K562 (cell line): ENCODE data around the gene ZKSCAN4. TPM values are rescaled to one million over a fixed set of nuclear protein-coding genes. Genes with fewer than 3 reads are reported as not detected.

ENCODE experiments used
- ARID1B ChIP-seq: fragments of 450-650 bp; IDR thresholded peaks from 2 replicates; pipeline ENCODE4 v1.6.1; 2016; ENCODE audit warnings: antibody characterized with exemption, mild to moderate bottlenecking, inconsistent platforms
- CBFA2T2 ChIP-seq: fragments of 450-650 bp; conservative IDR thresholded peaks from 2 replicates; pipeline ENCODE4 v1.6.1; 2017; ENCODE audit warnings: mild to moderate bottlenecking
- CC2D1A ChIP-seq: fragments of 450-650 bp; IDR thresholded peaks from 2 replicates; pipeline ENCODE4 v1.6.1; 2017; ENCODE audit warnings: mild to moderate bottlenecking
- ETV1 ChIP-seq: fragments of 450-650 bp; conservative IDR thresholded peaks from 2 replicates; pipeline ENCODE4 v1.6.1; 2016; ENCODE audit warnings: missing genetic modification characterization, control low read depth, low read depth, missing compliant biosample characterization
- FOSL1 ChIP-seq: fragments of 200-800 bp; sonication (Bioruptor generic); conservative IDR thresholded peaks from 2 replicates; pipeline ENCODE4 v1.6.1; 2016; ENCODE audit warnings: missing genetic modification characterization, missing compliant biosample characterization
- NR4A1 ChIP-seq, 2 experiments: fragments of 250-450 bp in 1 of 2; fragments of 450-650 bp in 1 of 2; sonication (Bioruptor Pico) in 1 of 2; IDR thresholded peaks; 2 replicates each; pipeline versions ENCODE4 v1.4.0 to v1.6.1; 2016 to 2020; ENCODE audit warnings: mild to moderate bottlenecking in 2 of 2, missing compliant biosample characterization in 1 of 2, missing genetic modification characterization in 1 of 2, moderate library complexity in 1 of 2
- PHF8 ChIP-seq: fragments of 200-600 bp; sonication (generic); IDR thresholded peaks from 2 replicates; pipeline ENCODE4 v1.6.1; 2012; ENCODE audit warnings: mixed run types, mild to moderate bottlenecking, inconsistent platforms, low read length, moderate library complexity, borderline replicate concordance
- ZZZ3 ChIP-seq: fragments of 450-650 bp; IDR thresholded peaks from 2 replicates; pipeline ENCODE4 v1.6.1; 2016; ENCODE audit warnings: antibody characterized with exemption, mild to moderate bottlenecking, moderate library complexity
- polyA plus RNA-seq, 8 experiments: library from polyadenylated mRNA; depleted of rRNA in 4 of 8; stranded (reverse) in 5 of 8; unstranded in 3 of 8; fragments of >200 nt; fragmentation: Nextera tagmentation in 2 of 8; fragmentation: Illumina TruSeq in 1 of 8; extraction: Ambion mirVana in 2 of 8; extraction: Trizol in 1 of 8; gene quantifications; 2 replicates each; pipeline versions ENCODE4 v1.2.1 to v1.2.3, GENCODE V29; 2011 to 2014; ENCODE audit warnings: inconsistent platforms in 1 of 8, missing spikeins in 1 of 8
- total RNA-seq, 7 experiments: library from RNA; depleted of rRNA in 6 of 7; stranded (reverse); fragments of >200 nt in 6 of 7; fragmentation: Illumina TruSeq in 2 of 7; extraction: Trizol in 2 of 7; gene quantifications; 2 replicates each; pipeline versions ENCODE4 v1.2.1 to v1.2.3, GENCODE V29; 2011 to 2021; ENCODE audit warnings: low replicate concordance in 1 of 7
- TF ChIP-seq, protein P1 (sequence below), 2 experiments: fragments of 450-650 bp; formaldehyde crosslinking in 1 of 2; IDR thresholded peaks; 2 replicates each; pipeline versions ENCODE4 v1.4.0 to v1.6.1; 2014 to 2020; ENCODE audit warnings: mild to moderate bottlenecking in 2 of 2, borderline replicate concordance in 1 of 2, low read depth in 1 of 2
- TF ChIP-seq, protein P2 (sequence below): fragments of 250-450 bp; sonication (Bioruptor Pico); IDR thresholded peaks from 2 replicates; pipeline ENCODE4 v1.4.0; 2020
- TF ChIP-seq, protein P3 (sequence below): sonication (generic); formaldehyde crosslinking; IDR thresholded peaks from 2 replicates; pipeline ENCODE4 v1.8.1; 2023; ENCODE audit warnings: mild to moderate bottlenecking, missing genetic modification reagents
- TF ChIP-seq, protein P4 (sequence below): sonication (generic); formaldehyde crosslinking; IDR thresholded peaks from 2 replicates; pipeline ENCODE4 v1.8.1; 2022; ENCODE audit warnings: missing genetic modification reagents
- TF ChIP-seq, protein P5 (sequence below): fragments of 250-450 bp; sonication (Bioruptor Pico); IDR thresholded peaks from 2 replicates; pipeline ENCODE4 v1.8.0; 2022; ENCODE audit warnings: moderate library complexity, mild to moderate bottlenecking, inconsistent platforms

Gene ZKSCAN4
- total and polyA plus RNA-seq, 9 of the 15 experiments (the other 6 are each of a cell fraction or from before 2014, with no cell fraction given) = 1.2 to 5.3 (median 4.7) TPM

DNA sequence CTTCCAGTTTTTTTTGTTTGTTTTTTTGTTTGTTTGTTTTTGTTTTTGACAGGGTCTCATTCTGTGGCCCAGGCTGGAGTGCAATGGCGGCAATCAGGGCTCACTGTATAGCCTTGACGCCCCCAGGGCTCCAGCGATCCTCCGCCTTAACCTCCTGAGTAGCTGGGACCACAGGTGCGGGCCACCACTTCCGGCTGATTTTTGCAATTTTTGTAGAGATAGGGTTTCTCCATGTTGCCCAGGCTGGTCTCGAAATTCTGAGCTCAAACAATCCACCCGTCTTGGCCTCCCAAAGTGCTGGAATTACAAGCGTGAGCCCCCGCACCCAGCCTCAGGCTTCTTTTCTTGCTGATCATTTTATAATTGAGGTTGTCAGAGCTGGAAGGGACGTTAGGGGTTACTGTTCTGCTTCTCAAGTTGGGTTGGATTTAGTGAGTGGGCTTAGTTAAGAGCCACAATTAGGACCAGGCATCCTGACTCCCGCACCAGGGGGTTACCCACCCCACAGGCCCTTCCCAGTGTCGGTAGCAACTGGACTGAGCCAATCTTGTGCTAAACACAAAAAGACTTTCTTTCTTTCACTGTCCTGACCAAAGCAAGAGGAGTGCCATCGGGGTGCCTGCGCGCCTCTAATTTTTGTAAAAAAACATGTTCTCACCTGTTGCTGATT lies 40.1 kb downstream of the ZKSCAN4 start (continued):
- TF ChIP-seq, protein P1, sequence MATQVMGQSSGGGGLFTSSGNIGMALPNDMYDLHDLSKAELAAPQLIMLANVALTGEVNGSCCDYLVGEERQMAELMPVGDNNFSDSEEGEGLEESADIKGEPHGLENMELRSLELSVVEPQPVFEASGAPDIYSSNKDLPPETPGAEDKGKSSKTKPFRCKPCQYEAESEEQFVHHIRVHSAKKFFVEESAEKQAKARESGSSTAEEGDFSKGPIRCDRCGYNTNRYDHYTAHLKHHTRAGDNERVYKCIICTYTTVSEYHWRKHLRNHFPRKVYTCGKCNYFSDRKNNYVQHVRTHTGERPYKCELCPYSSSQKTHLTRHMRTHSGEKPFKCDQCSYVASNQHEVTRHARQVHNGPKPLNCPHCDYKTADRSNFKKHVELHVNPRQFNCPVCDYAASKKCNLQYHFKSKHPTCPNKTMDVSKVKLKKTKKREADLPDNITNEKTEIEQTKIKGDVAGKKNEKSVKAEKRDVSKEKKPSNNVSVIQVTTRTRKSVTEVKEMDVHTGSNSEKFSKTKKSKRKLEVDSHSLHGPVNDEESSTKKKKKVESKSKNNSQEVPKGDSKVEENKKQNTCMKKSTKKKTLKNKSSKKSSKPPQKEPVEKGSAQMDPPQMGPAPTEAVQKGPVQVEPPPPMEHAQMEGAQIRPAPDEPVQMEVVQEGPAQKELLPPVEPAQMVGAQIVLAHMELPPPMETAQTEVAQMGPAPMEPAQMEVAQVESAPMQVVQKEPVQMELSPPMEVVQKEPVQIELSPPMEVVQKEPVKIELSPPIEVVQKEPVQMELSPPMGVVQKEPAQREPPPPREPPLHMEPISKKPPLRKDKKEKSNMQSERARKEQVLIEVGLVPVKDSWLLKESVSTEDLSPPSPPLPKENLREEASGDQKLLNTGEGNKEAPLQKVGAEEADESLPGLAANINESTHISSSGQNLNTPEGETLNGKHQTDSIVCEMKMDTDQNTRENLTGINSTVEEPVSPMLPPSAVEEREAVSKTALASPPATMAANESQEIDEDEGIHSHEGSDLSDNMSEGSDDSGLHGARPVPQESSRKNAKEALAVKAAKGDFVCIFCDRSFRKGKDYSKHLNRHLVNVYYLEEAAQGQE (IDR thresholded peaks at IDR 0.05; ENCODE audit: borderline replicate concordance) = 0 out of 2 replicates have a peak, but pooled peaks have one; percentile 3
- TF ChIP-seq, protein P1 (CRISPR knock-in tag; IDR thresholded peaks at IDR 0.05; ENCODE audit: low read depth) = no peak
- TF ChIP-seq, protein P2, sequence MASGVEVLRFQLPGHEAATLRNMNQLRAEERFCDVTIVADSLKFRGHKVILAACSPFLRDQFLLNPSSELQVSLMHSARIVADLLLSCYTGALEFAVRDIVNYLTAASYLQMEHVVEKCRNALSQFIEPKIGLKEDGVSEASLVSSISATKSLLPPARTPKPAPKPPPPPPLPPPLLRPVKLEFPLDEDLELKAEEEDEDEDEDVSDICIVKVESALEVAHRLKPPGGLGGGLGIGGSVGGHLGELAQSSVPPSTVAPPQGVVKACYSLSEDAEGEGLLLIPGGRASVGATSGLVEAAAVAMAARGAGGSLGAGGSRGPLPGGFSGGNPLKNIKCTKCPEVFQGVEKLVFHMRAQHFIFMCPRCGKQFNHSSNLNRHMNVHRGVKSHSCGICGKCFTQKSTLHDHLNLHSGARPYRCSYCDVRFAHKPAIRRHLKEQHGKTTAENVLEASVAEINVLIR (CRISPR knock-in tag) = no peak
- TF ChIP-seq CBFA2T2 (no peak), ZZZ3 (no peak), CC2D1A (no peak), ETV1 (tag) (peak; percentile 38; the same call in 1 of the 2 replicates), FOSL1 (no peak), PHF8 (peak; percentile 42; the same call in 1 of the 2 replicates), ARID1B (no peak), NR4A1 (CRISPR knock-in tag; IDR thresholded peaks at IDR 0.05) (no peak), NR4A1 (tag; IDR thresholded peaks at IDR 0.05) (peak; percentile 80)
- TF ChIP-seq, protein P3, sequence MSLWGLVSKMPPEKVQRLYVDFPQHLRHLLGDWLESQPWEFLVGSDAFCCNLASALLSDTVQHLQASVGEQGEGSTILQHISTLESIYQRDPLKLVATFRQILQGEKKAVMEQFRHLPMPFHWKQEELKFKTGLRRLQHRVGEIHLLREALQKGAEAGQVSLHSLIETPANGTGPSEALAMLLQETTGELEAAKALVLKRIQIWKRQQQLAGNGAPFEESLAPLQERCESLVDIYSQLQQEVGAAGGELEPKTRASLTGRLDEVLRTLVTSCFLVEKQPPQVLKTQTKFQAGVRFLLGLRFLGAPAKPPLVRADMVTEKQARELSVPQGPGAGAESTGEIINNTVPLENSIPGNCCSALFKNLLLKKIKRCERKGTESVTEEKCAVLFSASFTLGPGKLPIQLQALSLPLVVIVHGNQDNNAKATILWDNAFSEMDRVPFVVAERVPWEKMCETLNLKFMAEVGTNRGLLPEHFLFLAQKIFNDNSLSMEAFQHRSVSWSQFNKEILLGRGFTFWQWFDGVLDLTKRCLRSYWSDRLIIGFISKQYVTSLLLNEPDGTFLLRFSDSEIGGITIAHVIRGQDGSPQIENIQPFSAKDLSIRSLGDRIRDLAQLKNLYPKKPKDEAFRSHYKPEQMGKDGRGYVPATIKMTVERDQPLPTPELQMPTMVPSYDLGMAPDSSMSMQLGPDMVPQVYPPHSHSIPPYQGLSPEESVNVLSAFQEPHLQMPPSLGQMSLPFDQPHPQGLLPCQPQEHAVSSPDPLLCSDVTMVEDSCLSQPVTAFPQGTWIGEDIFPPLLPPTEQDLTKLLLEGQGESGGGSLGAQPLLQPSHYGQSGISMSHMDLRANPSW = no peak
- TF ChIP-seq, protein P4, sequence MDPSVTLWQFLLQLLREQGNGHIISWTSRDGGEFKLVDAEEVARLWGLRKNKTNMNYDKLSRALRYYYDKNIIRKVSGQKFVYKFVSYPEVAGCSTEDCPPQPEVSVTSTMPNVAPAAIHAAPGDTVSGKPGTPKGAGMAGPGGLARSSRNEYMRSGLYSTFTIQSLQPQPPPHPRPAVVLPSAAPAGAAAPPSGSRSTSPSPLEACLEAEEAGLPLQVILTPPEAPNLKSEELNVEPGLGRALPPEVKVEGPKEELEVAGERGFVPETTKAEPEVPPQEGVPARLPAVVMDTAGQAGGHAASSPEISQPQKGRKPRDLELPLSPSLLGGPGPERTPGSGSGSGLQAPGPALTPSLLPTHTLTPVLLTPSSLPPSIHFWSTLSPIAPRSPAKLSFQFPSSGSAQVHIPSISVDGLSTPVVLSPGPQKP (CRISPR knock-in tag) = no peak
- TF ChIP-seq, protein P5, sequence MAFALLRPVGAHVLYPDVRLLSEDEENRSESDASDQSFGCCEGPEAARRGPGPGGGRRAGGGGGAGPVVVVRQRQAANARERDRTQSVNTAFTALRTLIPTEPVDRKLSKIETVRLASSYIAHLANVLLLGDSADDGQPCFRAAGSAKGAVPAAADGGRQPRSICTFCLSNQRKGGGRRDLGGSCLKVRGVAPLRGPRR (CRISPR knock-in tag) = no peak
